GM13976 (cell line): ENCODE data around the gene FAM241A.
"Not testable (repeated sequence)": the region's sequence is repeated elsewhere in the genome, so short reads cannot be mapped to it uniquely, and the experiment has no call there.

Experiments
- DNase-seq: peaks from one replicate; pipeline ENCODE4 v3.0.0; 2012; ENCODE audit warnings: low spot score
- in situ Hi-C: fragments of 300-500 bp; cut with MboI; formaldehyde crosslinking; loops from one replicate; pipeline ENCODE4 v1.12.0; 2022; ENCODE audit warnings: low sequenced_read_pairs, mixed read lengths, inconsistent platforms; ENCODE audit not compliant: unreplicated experiment
- TF ChIP-seq, protein P1 (sequence below): IDR thresholded peaks from 2 replicates; pipeline ENCODE4 v1.5.1; 2012; ENCODE audit warnings: borderline replicate concordance, mild to moderate bottlenecking; ENCODE audit not compliant: insufficient read depth; ENCODE audit errors: extremely low read depth, missing control alignments, control extremely low read depth

Gene FAM241A

DNA sequence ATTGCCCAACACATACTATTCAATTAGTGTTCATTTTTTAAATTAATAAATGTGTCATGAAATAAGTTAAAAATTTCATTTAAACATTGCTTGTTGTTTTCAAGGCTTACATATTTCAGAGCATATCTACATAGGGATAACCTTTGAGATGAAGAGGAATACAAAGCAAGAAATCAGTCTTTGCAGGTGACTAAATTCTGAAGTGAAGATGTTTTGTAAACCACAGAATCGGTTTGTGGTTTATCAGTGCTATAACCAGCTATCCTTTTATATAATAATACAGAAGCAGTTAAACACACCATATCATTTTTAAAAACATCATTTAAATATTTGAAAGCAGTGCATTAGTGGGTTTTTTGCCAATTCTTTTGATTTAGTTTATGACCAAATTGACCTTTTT, 26.9 kb downstream of the FAM241A start:
- peak; percentile 48 for DNase-seq
- in situ Hi-C loops: no loop called here
- TF ChIP-seq, protein P1, sequence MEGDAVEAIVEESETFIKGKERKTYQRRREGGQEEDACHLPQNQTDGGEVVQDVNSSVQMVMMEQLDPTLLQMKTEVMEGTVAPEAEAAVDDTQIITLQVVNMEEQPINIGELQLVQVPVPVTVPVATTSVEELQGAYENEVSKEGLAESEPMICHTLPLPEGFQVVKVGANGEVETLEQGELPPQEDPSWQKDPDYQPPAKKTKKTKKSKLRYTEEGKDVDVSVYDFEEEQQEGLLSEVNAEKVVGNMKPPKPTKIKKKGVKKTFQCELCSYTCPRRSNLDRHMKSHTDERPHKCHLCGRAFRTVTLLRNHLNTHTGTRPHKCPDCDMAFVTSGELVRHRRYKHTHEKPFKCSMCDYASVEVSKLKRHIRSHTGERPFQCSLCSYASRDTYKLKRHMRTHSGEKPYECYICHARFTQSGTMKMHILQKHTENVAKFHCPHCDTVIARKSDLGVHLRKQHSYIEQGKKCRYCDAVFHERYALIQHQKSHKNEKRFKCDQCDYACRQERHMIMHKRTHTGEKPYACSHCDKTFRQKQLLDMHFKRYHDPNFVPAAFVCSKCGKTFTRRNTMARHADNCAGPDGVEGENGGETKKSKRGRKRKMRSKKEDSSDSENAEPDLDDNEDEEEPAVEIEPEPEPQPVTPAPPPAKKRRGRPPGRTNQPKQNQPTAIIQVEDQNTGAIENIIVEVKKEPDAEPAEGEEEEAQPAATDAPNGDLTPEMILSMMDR: no peak

DNA sequence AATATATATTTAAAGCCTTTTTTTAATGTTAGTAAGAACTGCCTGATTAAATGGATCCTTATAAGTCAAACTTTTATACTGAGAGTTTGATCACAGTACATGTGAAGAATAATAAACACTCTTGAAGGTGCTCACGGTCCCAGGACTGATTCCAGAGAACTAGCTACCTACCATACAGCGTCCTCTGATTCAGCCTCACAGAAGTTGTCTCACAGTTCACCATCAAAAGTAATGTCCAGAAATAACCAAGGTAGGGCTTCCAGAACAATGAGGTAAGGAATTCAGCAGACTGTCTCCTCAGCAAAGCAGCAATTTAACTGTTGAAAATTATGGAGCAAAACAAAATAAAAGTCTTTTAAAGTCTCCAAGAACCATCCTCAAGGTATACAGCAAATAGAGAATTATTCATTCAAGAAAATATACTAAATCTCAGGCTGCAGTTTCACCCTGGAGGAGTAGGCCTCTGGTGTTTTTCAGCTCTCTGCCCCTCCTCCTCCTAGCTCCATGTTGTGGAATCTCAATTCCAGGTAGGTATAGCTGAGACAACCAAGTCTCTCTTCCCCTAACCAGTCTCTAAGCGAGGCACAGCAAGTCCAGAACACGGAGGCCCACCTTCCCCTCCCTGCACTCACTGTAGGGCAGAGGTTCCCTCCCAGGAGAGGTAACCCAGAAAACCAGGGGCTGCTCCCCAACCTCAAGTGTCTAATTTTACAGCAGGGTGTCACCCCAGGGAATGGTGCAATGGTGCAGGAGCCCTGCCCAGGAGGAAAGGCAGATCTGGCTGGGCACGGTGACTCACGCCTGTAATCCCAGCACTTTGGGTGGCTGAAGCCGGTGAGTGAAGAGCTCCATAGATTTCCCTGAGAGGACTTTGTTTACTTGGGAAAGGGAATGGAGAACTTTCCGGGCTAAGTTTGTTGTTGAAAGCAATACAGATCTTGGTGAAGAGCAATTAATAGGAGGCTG, 28.6 kb downstream of the FAM241A start:
- DNase-seq: no peak
- TF ChIP-seq, protein P1: no peak
- in situ Hi-C loops: no loop called here

DNA sequence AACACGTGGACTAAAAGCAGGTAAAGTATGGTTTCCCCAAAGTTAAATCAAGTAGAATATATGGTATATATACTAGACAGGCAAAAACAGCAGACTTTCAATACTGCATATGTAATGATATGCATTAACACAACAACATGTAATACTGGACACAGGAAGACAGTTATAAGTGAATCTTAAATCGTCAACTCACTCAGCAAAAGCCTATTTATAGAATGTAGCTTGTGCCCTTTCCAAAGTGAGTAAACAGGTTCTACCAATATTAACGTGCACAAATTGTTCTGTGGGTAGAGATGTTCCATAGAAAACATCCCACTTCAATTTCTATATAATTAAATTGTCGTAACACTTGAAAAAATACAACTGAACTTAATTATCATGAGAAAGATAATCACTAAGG, 30.6 kb downstream of the FAM241A start:
- TF ChIP-seq, protein P1: no peak
- no peak for DNase-seq
- in situ Hi-C loops: no loop called here

DNA sequence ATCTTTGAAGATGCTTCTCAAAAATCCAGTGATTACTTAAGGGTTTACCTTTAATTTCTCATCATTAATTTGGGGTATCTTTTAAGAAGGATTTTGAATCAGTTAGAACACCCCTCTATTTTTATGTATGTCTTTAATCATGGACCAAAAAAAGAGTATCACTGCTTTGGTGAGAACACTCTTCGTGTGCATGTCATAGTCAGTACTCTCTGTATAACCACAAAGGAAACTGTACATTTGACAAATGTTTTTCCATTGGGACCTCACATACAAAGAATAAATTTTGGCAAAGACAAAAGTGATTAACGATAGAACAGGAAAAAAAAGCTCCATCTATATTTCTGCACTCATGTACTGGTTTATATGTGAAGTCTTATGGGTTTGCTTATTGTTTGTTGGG, 31.3 kb downstream of the FAM241A start:
- TF ChIP-seq, protein P1: no peak
- no peak for DNase-seq
- in situ Hi-C loops: no loop called here

DNA sequence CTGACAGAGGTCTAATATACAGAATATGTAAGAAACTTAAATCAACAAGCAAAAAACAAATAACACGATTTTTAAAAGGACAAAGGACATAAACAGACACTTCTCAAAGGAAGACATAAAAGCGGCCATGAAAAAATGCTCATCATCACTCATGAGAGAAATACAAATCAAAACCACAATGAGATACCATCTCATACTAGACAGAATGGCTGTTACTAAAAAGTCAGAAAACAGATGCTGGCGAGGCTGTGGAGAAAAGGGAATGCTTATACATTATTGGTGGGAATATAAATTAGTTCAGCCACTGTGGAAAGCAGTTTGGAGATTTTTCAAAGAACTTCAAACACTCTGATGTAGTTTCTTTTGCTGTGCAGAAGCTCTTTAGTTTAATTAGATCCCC, 33.5 kb downstream of the FAM241A start:
- in situ Hi-C loops: not testable (repeated sequence)

DNA sequence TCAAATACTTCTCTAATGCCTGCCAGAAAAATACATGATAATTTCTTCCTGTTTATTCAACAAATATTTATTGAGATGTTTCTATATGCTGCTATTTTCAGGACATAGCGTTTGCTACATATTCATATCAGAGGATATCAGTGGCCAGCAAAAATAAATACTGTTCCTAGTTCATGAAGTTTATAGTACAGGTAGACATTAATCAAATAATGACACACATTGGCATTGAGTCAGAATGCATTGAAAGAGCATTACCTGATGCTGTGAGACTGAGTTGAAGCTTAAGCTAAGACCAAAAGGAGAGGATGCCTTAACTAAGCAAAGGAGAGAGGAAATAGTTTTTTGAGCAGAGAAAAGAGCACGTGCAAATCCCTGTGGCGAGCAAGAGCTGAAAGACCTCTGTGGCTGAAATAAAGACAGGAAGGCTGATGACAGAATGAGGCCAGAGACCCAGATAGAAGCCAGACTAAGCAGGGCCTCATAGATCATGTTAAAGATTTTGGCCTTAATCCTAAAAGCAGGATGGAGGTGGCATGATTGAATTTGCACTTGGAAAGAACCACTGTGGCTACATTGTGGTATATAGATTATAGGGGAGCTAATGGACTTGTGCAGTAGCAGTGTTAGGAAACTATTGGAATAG, 36.2 kb downstream of the FAM241A start:
- TF ChIP-seq, protein P1: no peak
- DNase-seq: no peak

More for the DNA sequence above, 33.5 kb downstream of the FAM241A start:
- DNase-seq: not testable (repeated sequence)

DNA sequence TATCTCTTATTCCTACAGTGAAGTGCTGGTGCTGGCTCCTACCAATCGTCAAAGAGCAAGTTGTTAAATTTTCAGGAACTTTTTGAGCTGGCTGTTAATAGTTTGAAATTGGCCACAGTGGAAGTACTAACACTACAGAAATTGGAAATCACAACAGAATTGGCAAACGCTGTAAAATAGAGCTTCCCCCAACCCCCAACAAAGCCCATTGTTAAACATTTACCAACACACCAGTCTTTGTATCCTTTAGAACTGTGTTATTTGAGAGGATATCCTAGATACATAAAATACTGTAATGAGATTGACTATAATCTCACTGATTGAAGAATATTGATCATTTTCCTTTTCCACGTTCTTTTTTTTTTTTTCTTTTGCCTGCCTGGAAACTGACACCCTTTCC, 37.4 kb downstream of the FAM241A start:
- TF ChIP-seq, protein P1: no peak
- DNase-seq: no peak
- in situ Hi-C loops: no loop called here

More for the DNA sequence above, 36.2 kb downstream of the FAM241A start:
- in situ Hi-C loops: no loop called here
